Activated CD4-positive, alpha-beta T cell treated with anti-CD3 and anti-CD28 coated beads, Interleukin-2, Interleukin-6, amounts not matched to agents 100 ng/mL and 50 ng/mL, durations not matched to agents 16 hours and 8 hours (primary cell): Measurements from ENCODE around the gene NOTUM.
"Not testable (repeated sequence)": the region's sequence is repeated elsewhere in the genome, so short reads cannot be mapped to it uniquely, and the experiment has no call there.

Source experiments
- DNase-seq: peaks from one replicate; pipeline ENCODE4 v3.0.0-alpha.2; 2020

NOTUM gene

GRCh38 chr17:81922566-81923301 lies 38.3 kb downstream of the NOTUM start:
- DNase-seq, result no peak

GRCh38 chr17:81921996-81922565 lies 38.9 kb downstream of the NOTUM start:
- DNase-seq, result no peak

GRCh38 chr17:81921537-81921862 lies 39.5 kb downstream of the NOTUM start:
- no peak for DNase-seq

- DNase-seq, result no peak
Measured at GRCh38 chr17:81920612-81921536, 40.1 kb downstream of the NOTUM start.

GRCh38 chr17:81918832-81919545 lies 42.0 kb downstream of the NOTUM start:
- DNase-seq, result no peak

GRCh38 chr17:81918333-81918669 lies 42.7 kb downstream of the NOTUM start:
- DNase-seq, result not testable (repeated sequence)

GRCh38 chr17:81917565-81918332 lies 43.2 kb downstream of the NOTUM start, which contains the start of gene SIRT7:
SIRT7 (minus strand) TSS chr17:81918176; CDS start chr17:81918131, 45 bp downstream.
- peak; percentile 90 for DNase-seq

GRCh38 chr17:81916234-81917001 lies 44.6 kb downstream of the NOTUM start:
- DNase-seq, result no peak

GRCh38 chr17:81915331-81915730 lies 45.7 kb downstream of the NOTUM start:
- DNase-seq, result no peak

GRCh38 chr17:81914103-81914850 lies 46.7 kb downstream of the NOTUM start:
- no peak for DNase-seq

GRCh38 chr17:81913394-81914102 lies 47.4 kb downstream of the NOTUM start:
- no peak for DNase-seq

- DNase-seq, result no peak
Measured at GRCh38 chr17:81912441-81913309, 48.3 kb downstream of the NOTUM start.

- DNase-seq, result no peak
Measured at GRCh38 chr17:81911969-81912368, 49.0 kb downstream of the NOTUM start.

GRCh38 chr17:81911277-81911961 lies 49.6 kb downstream of the NOTUM start, which contains the start of gene PCYT2:
PCYT2 (minus strand) TSS chr17:81911399; CDS start chr17:81911355, 44 bp downstream.
- DNase-seq, result peak; percentile 95

- no peak for DNase-seq
Measured at GRCh38 chr17:81910840-81911276, 50.1 kb downstream of the NOTUM start.

- DNase-seq, result no peak
Measured at GRCh38 chr17:81909966-81910839, 50.8 kb downstream of the NOTUM start.

- no peak for DNase-seq
Measured at GRCh38 chr17:81909231-81909630, 51.8 kb downstream of the NOTUM start.
